ENCODE data around the gene CDC5L.

DNA sequence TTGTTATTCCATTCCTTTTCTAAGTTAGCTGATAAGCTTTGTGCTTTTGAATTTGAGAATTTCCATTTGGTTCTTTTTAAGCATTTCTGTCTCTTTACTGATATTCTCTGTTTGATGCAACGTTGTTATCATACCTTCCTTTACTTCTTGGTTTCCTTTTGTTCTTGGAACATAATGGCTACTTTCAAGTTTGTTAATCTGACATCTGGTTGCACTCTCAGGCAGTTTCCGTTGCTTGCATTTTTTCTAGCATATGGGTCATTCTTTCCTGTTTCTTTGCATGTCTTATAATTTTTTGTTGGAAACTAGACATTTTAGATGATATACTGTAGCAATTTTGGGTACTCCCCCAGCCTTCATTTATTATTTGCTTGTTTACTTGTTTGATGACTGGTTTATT, 12.5 kb downstream of the CDC5L start:
- TF ChIP-seq, protein P1, sequence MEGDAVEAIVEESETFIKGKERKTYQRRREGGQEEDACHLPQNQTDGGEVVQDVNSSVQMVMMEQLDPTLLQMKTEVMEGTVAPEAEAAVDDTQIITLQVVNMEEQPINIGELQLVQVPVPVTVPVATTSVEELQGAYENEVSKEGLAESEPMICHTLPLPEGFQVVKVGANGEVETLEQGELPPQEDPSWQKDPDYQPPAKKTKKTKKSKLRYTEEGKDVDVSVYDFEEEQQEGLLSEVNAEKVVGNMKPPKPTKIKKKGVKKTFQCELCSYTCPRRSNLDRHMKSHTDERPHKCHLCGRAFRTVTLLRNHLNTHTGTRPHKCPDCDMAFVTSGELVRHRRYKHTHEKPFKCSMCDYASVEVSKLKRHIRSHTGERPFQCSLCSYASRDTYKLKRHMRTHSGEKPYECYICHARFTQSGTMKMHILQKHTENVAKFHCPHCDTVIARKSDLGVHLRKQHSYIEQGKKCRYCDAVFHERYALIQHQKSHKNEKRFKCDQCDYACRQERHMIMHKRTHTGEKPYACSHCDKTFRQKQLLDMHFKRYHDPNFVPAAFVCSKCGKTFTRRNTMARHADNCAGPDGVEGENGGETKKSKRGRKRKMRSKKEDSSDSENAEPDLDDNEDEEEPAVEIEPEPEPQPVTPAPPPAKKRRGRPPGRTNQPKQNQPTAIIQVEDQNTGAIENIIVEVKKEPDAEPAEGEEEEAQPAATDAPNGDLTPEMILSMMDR (IDR thresholded peaks at IDR 0.05), result no peak
- no peak for TF ChIP-seq POLR2A (IDR thresholded peaks at IDR 0.05)

All from thyroid gland (tissue), 4 donors.